ENCODE data around the gene COL23A1.

COL23A1 gene

GRCh38 chr5:178432421-178433272 is 157.5 kb downstream of the COL23A1 start:
- no peak for DNase-seq (ENCODE audit: low read depth)
- H3K4me3 ChIP-seq (ENCODE audit: low read depth, low read length), result no peak overlapping the region

- H3K4me3 ChIP-seq (ENCODE audit: low read depth, low read length), result no peak overlapping the region
- DNase-seq (ENCODE audit: low read depth), result no peak
Observed at GRCh38 chr5:178431782-178432165, 158.4 kb downstream of the COL23A1 start.

- no peak for DNase-seq (ENCODE audit: low read depth)
- H3K4me3 ChIP-seq (ENCODE audit: low read depth, low read length), result no peak overlapping the region
Observed at GRCh38 chr5:178431063-178431781, 159.0 kb downstream of the COL23A1 start.

GRCh38 chr5:178430186-178431062 is 159.8 kb downstream of the COL23A1 start:
- DNase-seq (ENCODE audit: low read depth), result no peak
- H3K4me3 ChIP-seq (ENCODE audit: low read depth, low read length), result no peak overlapping the region

GRCh38 chr5:178429491-178430185 is 160.6 kb downstream of the COL23A1 start:
- no peak for DNase-seq (ENCODE audit: low read depth)
- no peak overlapping the region for H3K4me3 ChIP-seq (ENCODE audit: low read depth, low read length)

GRCh38 chr5:178429156-178429468 is 161.1 kb downstream of the COL23A1 start:
- H3K4me3 ChIP-seq (ENCODE audit: low read depth, low read length), result no peak overlapping the region
- DNase-seq (ENCODE audit: low read depth), result no peak

- no peak for DNase-seq (ENCODE audit: low read depth)
- H3K4me3 ChIP-seq (ENCODE audit: low read depth, low read length), result no peak overlapping the region
Observed at GRCh38 chr5:178428341-178429155, 161.6 kb downstream of the COL23A1 start.

- no peak for DNase-seq (ENCODE audit: low read depth)
- no peak overlapping the region for H3K4me3 ChIP-seq (ENCODE audit: low read depth, low read length)
Observed at GRCh38 chr5:178427576-178428197, 162.5 kb downstream of the COL23A1 start.

GRCh38 chr5:178426326-178427130 is 163.7 kb downstream of the COL23A1 start:
- no peak overlapping the region for H3K4me3 ChIP-seq (ENCODE audit: low read depth, low read length)
- DNase-seq (ENCODE audit: low read depth), result no peak

- DNase-seq (ENCODE audit: low read depth), result no peak
- no peak overlapping the region for H3K4me3 ChIP-seq (ENCODE audit: low read depth, low read length)
Observed at GRCh38 chr5:178425621-178426068, 164.5 kb downstream of the COL23A1 start.

- DNase-seq (ENCODE audit: low read depth), result no peak
- no peak overlapping the region for H3K4me3 ChIP-seq (ENCODE audit: low read depth, low read length)
Observed at GRCh38 chr5:178424810-178425177, 165.4 kb downstream of the COL23A1 start.

GRCh38 chr5:178423901-178424809 is 166.0 kb downstream of the COL23A1 start:
- DNase-seq (ENCODE audit: low read depth), result no peak
- H3K4me3 ChIP-seq (ENCODE audit: low read depth, low read length), result no peak overlapping the region

- no peak overlapping the region for H3K4me3 ChIP-seq (ENCODE audit: low read depth, low read length)
- no peak for DNase-seq (ENCODE audit: low read depth)
Observed at GRCh38 chr5:178423431-178423830, 166.8 kb downstream of the COL23A1 start.

GRCh38 chr5:178422400-178422775 is 167.8 kb downstream of the COL23A1 start:
- no peak for DNase-seq (ENCODE audit: low read depth)

GRCh38 chr5:178421699-178422399 is 168.3 kb downstream of the COL23A1 start:
- H3K4me3 ChIP-seq (ENCODE audit: low read depth, low read length), result no peak overlapping the region
- DNase-seq (ENCODE audit: low read depth), result no peak

More at GRCh38 chr5:178422400-178422775, 167.8 kb downstream of the COL23A1 start:
- no peak overlapping the region for H3K4me3 ChIP-seq (ENCODE audit: low read depth, low read length)

- DNase-seq (ENCODE audit: low read depth), result no peak
- H3K4me3 ChIP-seq (ENCODE audit: low read depth, low read length), result no peak overlapping the region
Observed at GRCh38 chr5:178421128-178421527, 169.1 kb downstream of the COL23A1 start.
